Measurements from ENCODE around the gene NEFH. TPM values are rescaled to one million over a fixed set of nuclear protein-coding genes. Genes with fewer than 3 reads are reported as not detected.

Gene NEFH
- total and polyA plus RNA-seq, 4 experiments from 2014 or later, result 0.47 to 1.1 (median 0.61) TPM; not detected in 1

DNA sequence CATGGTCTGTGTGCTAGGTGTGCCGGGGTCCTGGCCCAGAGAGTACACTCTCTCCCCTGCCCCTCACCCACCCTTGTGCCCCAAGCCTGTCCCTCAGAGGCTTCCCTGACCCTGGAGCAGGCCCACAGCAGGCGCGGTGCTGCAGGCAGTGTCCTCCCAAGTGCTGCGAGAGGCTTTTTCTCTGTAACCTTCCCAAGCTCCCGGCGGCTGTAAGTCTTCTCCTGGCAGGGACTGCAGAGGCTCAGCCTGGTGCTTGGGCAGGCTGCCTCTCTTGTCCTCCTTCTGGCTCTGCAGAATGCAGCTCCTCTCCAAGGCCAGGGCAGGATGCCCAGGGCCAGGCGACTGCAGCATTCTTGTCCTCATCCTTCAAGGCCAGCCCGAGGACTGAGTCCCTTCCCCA lies 25.7 kb upstream of the NEFH start:
- Histone ChIP-seq H3K9me3 (ENCODE audit: control insufficient read depth in 1 of 2, low read length in 2 of 2) (no peaks in the 10 kb centered on the region), H3K36me3 (ENCODE audit: insufficient read depth, low read length) (no peaks in the 10 kb centered on the region), H3K27ac (ENCODE audit: low read depth, low read length) (no peak overlapping the region), H3K4me3 (ENCODE audit: low read length in 2 of 2) (no peak overlapping the region), H3K4me1 (ENCODE audit: insufficient read depth, low read length) (no peaks in the 10 kb centered on the region), H3K27me3 (ENCODE audit: insufficient read depth, low read length) (no peaks in the 10 kb centered on the region)
- intact Hi-C loops (cut with micrococcal nuclease), result no loop called here
- DNase-seq, result no peak
- Mint-ChIP-seq H3K36me3 (no peaks in the 10 kb centered on the region), H3K4me1 (no peaks in the 10 kb centered on the region), H3K4me3 (no peak overlapping the region), H3K27me3 (no peaks in the 10 kb centered on the region), H3K27ac (no peak overlapping the region), H3K9me3 (peaks cover 0 to 1% (median 0%) of the 10 kb centered on the region in 8 donors)
- ChIA-PET CTCF (ENCODE audit: partially characterized antibody) (no interaction called here), POLR2A (ENCODE audit: partially characterized antibody) (no interaction called here)

DNA sequence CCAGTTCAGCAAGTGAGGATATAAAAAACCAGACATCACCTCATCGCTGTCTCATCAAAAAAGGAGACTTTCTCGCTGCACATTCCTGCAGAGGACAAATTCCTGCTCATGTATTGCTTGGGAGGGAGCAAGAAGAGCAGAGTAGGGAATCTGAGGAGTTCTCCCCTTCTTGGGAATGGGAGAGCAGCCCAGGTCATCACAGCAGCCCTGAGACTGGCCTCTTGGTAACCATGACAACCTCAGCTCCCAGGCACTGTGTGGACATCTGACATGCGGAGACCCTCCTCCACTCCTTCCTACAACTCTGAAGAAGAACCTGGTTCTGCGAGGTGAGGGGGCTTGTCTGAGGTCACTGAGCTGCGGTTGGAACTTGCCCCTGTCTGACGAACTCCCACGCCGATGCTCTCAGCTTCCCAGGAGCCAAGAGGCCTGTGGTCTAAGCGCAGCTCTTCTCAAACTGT lies 23.8 kb upstream of the NEFH start:
- H3K4me3 Mint-ChIP-seq, result no peak overlapping the region
- Histone ChIP-seq H3K27ac (ENCODE audit: low read depth, low read length) (no peak overlapping the region), H3K36me3 (ENCODE audit: insufficient read depth, low read length) (no peaks in the 10 kb centered on the region), H3K4me3 (ENCODE audit: low read length in 2 of 2) (no peak overlapping the region), H3K27me3 (ENCODE audit: insufficient read depth, low read length) (no peaks in the 10 kb centered on the region), H3K4me1 (ENCODE audit: insufficient read depth, low read length) (no peaks in the 10 kb centered on the region), H3K9me3 (ENCODE audit: control insufficient read depth in 1 of 2, low read length in 2 of 2) (no peaks in the 10 kb centered on the region)
- intact Hi-C loops (cut with micrococcal nuclease), result no loop called here
- H3K27me3 Mint-ChIP-seq, result no peaks in the 10 kb centered on the region
- no peaks in the 10 kb centered on the region for H3K36me3 Mint-ChIP-seq
- H3K4me1 Mint-ChIP-seq, result no peaks in the 10 kb centered on the region
- no peak for DNase-seq
- ChIA-PET CTCF (ENCODE audit: partially characterized antibody) (no interaction called here), POLR2A (ENCODE audit: partially characterized antibody) (no interaction called here)
- H3K9me3 Mint-ChIP-seq, result peaks cover 0 to 1% (median 0%) of the 10 kb centered on the region in 8 donors
- H3K27ac Mint-ChIP-seq, result no peak overlapping the region

DNA sequence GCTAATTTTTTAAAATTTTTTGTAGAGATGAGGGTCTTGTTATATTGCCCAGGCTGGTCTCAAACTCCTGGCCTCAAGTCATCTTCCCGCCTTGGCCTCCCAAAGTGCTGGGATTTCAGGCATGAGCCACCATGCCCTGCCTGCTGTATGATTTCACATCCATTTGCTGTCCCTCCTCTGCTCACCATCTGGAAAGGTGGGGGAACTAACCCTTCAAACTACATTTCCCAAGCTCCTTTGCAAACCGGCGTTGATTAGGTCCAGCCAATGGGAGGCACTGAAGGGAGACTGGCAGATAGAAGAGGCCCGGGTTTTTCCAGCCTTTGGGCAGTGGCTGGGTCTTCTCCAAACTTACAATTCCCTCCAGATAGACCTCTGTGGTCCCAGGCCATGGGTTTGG lies 22.3 kb upstream of the NEFH start:
- DNase-seq, result no peak
- Histone ChIP-seq H3K4me1 (ENCODE audit: insufficient read depth, low read length) (no peaks in the 10 kb centered on the region), H3K4me3 (ENCODE audit: low read length in 2 of 2) (no peak overlapping the region), H3K27ac (ENCODE audit: low read depth, low read length) (no peak overlapping the region), H3K9me3 (ENCODE audit: control insufficient read depth in 1 of 2, low read length in 2 of 2) (no peaks in the 10 kb centered on the region), H3K27me3 (ENCODE audit: insufficient read depth, low read length) (no peaks in the 10 kb centered on the region), H3K36me3 (ENCODE audit: insufficient read depth, low read length) (no peaks in the 10 kb centered on the region)
- ChIA-PET POLR2A (ENCODE audit: partially characterized antibody) (no interaction called here), CTCF (ENCODE audit: partially characterized antibody) (interaction anchor here (1.0 kb wide), 1 partner anchor 13 kb away, joined by 3 read pairs; no protein-coding TSS in a partner anchor)
- Mint-ChIP-seq H3K27ac (no peak overlapping the region), H3K9me3 (no peaks in the 10 kb centered on the region), H3K4me1 (no peaks in the 10 kb centered on the region), H3K36me3 (no peaks in the 10 kb centered on the region), H3K4me3 (no peak overlapping the region), H3K27me3 (no peaks in the 10 kb centered on the region)
- intact Hi-C loops (cut with micrococcal nuclease), result no loop called here

- Mint-ChIP-seq H3K36me3 (no peaks in the 10 kb centered on the region), H3K9me3 (no peaks in the 10 kb centered on the region), H3K27ac (no peak overlapping the region), H3K4me3 (no peak overlapping the region), H3K27me3 (no peaks in the 10 kb centered on the region), H3K4me1 (no peaks in the 10 kb centered on the region)
- no peaks in the 10 kb centered on the region for H3K9me3 ChIP-seq (ENCODE audit: control insufficient read depth in 1 of 2, low read length in 2 of 2)
- DNase-seq, result no peak
- intact Hi-C loops (cut with micrococcal nuclease), result no loop called here
- H3K27ac ChIP-seq (ENCODE audit: low read depth, low read length), result no peak overlapping the region
- no peaks in the 10 kb centered on the region for H3K4me1 ChIP-seq (ENCODE audit: insufficient read depth, low read length)
- ChIA-PET CTCF (ENCODE audit: partially characterized antibody) (no interaction called here), POLR2A (ENCODE audit: partially characterized antibody) (no interaction called here)
- no peaks in the 10 kb centered on the region for H3K36me3 ChIP-seq (ENCODE audit: insufficient read depth, low read length)
- H3K4me3 ChIP-seq (ENCODE audit: low read length in 2 of 2), result no peak overlapping the region
- H3K27me3 ChIP-seq (ENCODE audit: insufficient read depth, low read length), result no peaks in the 10 kb centered on the region
These were observed 21.5 kb upstream of the NEFH start for GRCh38 chr22:29458551-29458950.

- H3K36me3 ChIP-seq (ENCODE audit: insufficient read depth, low read length), result no peaks in the 10 kb centered on the region
- no peaks in the 10 kb centered on the region for H3K4me1 Mint-ChIP-seq
These were observed 20.2 kb upstream of the NEFH start for GRCh38 chr22:29459773-29460172.

GRCh38 chr22:29461263-29461662 lies 18.8 kb upstream of the NEFH start:
- no peaks in the 10 kb centered on the region for H3K9me3 ChIP-seq (ENCODE audit: control insufficient read depth in 1 of 2, low read length in 2 of 2)
- Mint-ChIP-seq H3K4me3 (no peak overlapping the region), H3K27me3 (no peaks in the 10 kb centered on the region), H3K27ac (no peak overlapping the region), H3K9me3 (no peaks in the 10 kb centered on the region), H3K4me1 (no peaks in the 10 kb centered on the region), H3K36me3 (no peaks in the 10 kb centered on the region)
- ChIA-PET CTCF (ENCODE audit: partially characterized antibody) (no interaction called here), POLR2A (ENCODE audit: partially characterized antibody) (no interaction called here)
- H3K4me3 ChIP-seq (ENCODE audit: low read length in 2 of 2), result no peak overlapping the region
- H3K36me3 ChIP-seq (ENCODE audit: insufficient read depth, low read length), result no peaks in the 10 kb centered on the region
- no peaks in the 10 kb centered on the region for H3K4me1 ChIP-seq (ENCODE audit: insufficient read depth, low read length)
- DNase-seq, result no peak
- intact Hi-C loops (cut with micrococcal nuclease), result no loop called here
- no peaks in the 10 kb centered on the region for H3K27me3 ChIP-seq (ENCODE audit: insufficient read depth, low read length)
- H3K27ac ChIP-seq (ENCODE audit: low read depth, low read length), result no peak overlapping the region

More at GRCh38 chr22:29459773-29460172, 20.2 kb upstream of the NEFH start:
- H3K27me3 Mint-ChIP-seq, result no peaks in the 10 kb centered on the region
- intact Hi-C loops (cut with micrococcal nuclease), result no loop called here
- ChIA-PET CTCF (ENCODE audit: partially characterized antibody) (no interaction called here), POLR2A (ENCODE audit: partially characterized antibody) (no interaction called here)
- Histone ChIP-seq H3K27me3 (ENCODE audit: insufficient read depth, low read length) (no peaks in the 10 kb centered on the region), H3K4me3 (ENCODE audit: low read length in 2 of 2) (no peak overlapping the region), H3K9me3 (ENCODE audit: control insufficient read depth in 1 of 2, low read length in 2 of 2) (no peaks in the 10 kb centered on the region), H3K4me1 (ENCODE audit: insufficient read depth, low read length) (no peaks in the 10 kb centered on the region), H3K27ac (ENCODE audit: low read depth, low read length) (no peak overlapping the region)
- no peak overlapping the region for H3K27ac Mint-ChIP-seq
- DNase-seq, result no peak
- H3K9me3 Mint-ChIP-seq, result no peaks in the 10 kb centered on the region
- H3K36me3 Mint-ChIP-seq, result no peaks in the 10 kb centered on the region
- H3K4me3 Mint-ChIP-seq, result no peak overlapping the region

- Mint-ChIP-seq H3K36me3 (no peaks in the 10 kb centered on the region), H3K4me1 (no peaks in the 10 kb centered on the region), H3K4me3 (peak overlapping the region in 1 of 8 donors; percentile 6), H3K27ac (no peak overlapping the region), H3K9me3 (no peaks in the 10 kb centered on the region), H3K27me3 (no peaks in the 10 kb centered on the region)
- Histone ChIP-seq H3K4me3 (ENCODE audit: low read length in 2 of 2) (no peak overlapping the region), H3K27ac (ENCODE audit: low read depth, low read length) (no peak overlapping the region), H3K27me3 (ENCODE audit: insufficient read depth, low read length) (no peaks in the 10 kb centered on the region), H3K36me3 (ENCODE audit: insufficient read depth, low read length) (no peaks in the 10 kb centered on the region), H3K9me3 (ENCODE audit: control insufficient read depth in 1 of 2, low read length in 2 of 2) (no peaks in the 10 kb centered on the region), H3K4me1 (ENCODE audit: insufficient read depth, low read length) (no peaks in the 10 kb centered on the region)
- intact Hi-C loops (cut with micrococcal nuclease), result no loop called here
- CTCF ChIA-PET (ENCODE audit: partially characterized antibody), result no interaction called here
- no peak for DNase-seq
- POLR2A ChIA-PET (ENCODE audit: partially characterized antibody), result no interaction called here
These were observed 16.4 kb upstream of the NEFH start for GRCh38 chr22:29463629-29464028.

- POLR2A ChIA-PET (ENCODE audit: partially characterized antibody), result no interaction called here
- no peaks in the 10 kb centered on the region for H3K4me1 ChIP-seq (ENCODE audit: insufficient read depth, low read length)
These were observed 15.4 kb upstream of the NEFH start for GRCh38 chr22:29464581-29464980.

More at GRCh38 chr22:29464581-29464980, 15.4 kb upstream of the NEFH start:
- H3K27ac Mint-ChIP-seq, result no peak overlapping the region
- Histone ChIP-seq H3K9me3 (ENCODE audit: control insufficient read depth in 1 of 2, low read length in 2 of 2) (no peaks in the 10 kb centered on the region), H3K36me3 (ENCODE audit: insufficient read depth, low read length) (no peaks in the 10 kb centered on the region), H3K4me3 (ENCODE audit: low read length in 2 of 2) (no peak overlapping the region), H3K27me3 (ENCODE audit: insufficient read depth, low read length) (no peaks in the 10 kb centered on the region), H3K27ac (ENCODE audit: low read depth, low read length) (no peak overlapping the region)
- CTCF ChIA-PET (ENCODE audit: partially characterized antibody), result no interaction called here
- no peak overlapping the region for H3K4me3 Mint-ChIP-seq
- no peaks in the 10 kb centered on the region for H3K4me1 Mint-ChIP-seq
- no peaks in the 10 kb centered on the region for H3K9me3 Mint-ChIP-seq
- H3K27me3 Mint-ChIP-seq, result no peaks in the 10 kb centered on the region
- no peaks in the 10 kb centered on the region for H3K36me3 Mint-ChIP-seq
- intact Hi-C loops (cut with micrococcal nuclease), result no loop called here
- DNase-seq, result no peak
